NCI-H2227 treated with DMSO at 0.1 percent for 48 hours (cell line): Measurements from ENCODE around the gene HRCT1.
"Not testable (repeated sequence)": the region's sequence is repeated elsewhere in the genome, so short reads cannot be mapped to it uniquely, and the experiment has no call there.

Experiments
- DNase-seq: peaks from one replicate; lab custom pipeline; 2025; lab: John Stamatoyannopoulos, UW

The HRCT1 gene

GRCh38 chr9:35896570-35896969 lies 9.4 kb upstream of the HRCT1 start:
- DNase-seq: no peak

- DNase-seq: not testable (repeated sequence)
Observed at GRCh38 chr9:35897376-35898099, 8.5 kb upstream of the HRCT1 start.

- no peak for DNase-seq
Observed at GRCh38 chr9:35898337-35898736, 7.7 kb upstream of the HRCT1 start.

GRCh38 chr9:35899021-35899420 lies 7.0 kb upstream of the HRCT1 start:
- DNase-seq: no peak

- DNase-seq: peak; percentile 16
Observed at GRCh38 chr9:35903049-35903448, 3.0 kb upstream of the HRCT1 start.

- no peak for DNase-seq
Observed at GRCh38 chr9:35904338-35904737, 1.7 kb upstream of the HRCT1 start.

- DNase-seq: no peak
Observed at GRCh38 chr9:35905051-35905781, 786 bp upstream of the HRCT1 start.

GRCh38 chr9:35906923-35907699 lies 1.1 kb downstream of the HRCT1 start:
- peak; percentile 19 for DNase-seq

GRCh38 chr9:35907711-35908503 lies 1.9 kb downstream of the HRCT1 start:
- peak; percentile 77 for DNase-seq

GRCh38 chr9:35908504-35909125 lies 2.6 kb downstream of the HRCT1 start:
- no peak for DNase-seq

GRCh38 chr9:35909274-35909673 lies 3.3 kb downstream of the HRCT1 start, which contains the start of gene SPAAR:
Gene SPAAR (plus strand): TSS chr9:35909490. CDS start chr9:35910464, 974 bp downstream.
- DNase-seq: no peak

GRCh38 chr9:35909687-35910612 lies 3.9 kb downstream of the HRCT1 start:
- DNase-seq: no peak

GRCh38 chr9:35910613-35911359 lies 4.8 kb downstream of the HRCT1 start:
- DNase-seq: no peak

- DNase-seq: no peak
Observed at GRCh38 chr9:35911690-35912089, 5.7 kb downstream of the HRCT1 start.

- no peak for DNase-seq
Observed at GRCh38 chr9:35912791-35913400, 6.9 kb downstream of the HRCT1 start.

- DNase-seq: not testable (repeated sequence)
Observed at GRCh38 chr9:35913429-35913828, 7.4 kb downstream of the HRCT1 start.

GRCh38 chr9:35914301-35914807 lies 8.4 kb downstream of the HRCT1 start:
- DNase-seq: no peak

GRCh38 chr9:35915681-35916294 lies 9.8 kb downstream of the HRCT1 start:
- no peak for DNase-seq
